GM18502 (cell line): ENCODE measurements around the gene SPART.
A peak's percentile ranks its signal among the peaks of the same experiment; 100 is the strongest.
"Not testable (repeated sequence)": the region's sequence is repeated elsewhere in the genome, so short reads cannot be mapped to it uniquely, and the experiment has no call there.

Source experiments
- ATAC-seq: cut with Tn5 transposase; IDR thresholded peaks from one replicate; pipeline ENCODE4 v1.9.1; 2021; ENCODE audit warnings: mild to moderate bottlenecking; ENCODE audit not compliant: unreplicated experiment, poor library complexity

The SPART gene

GRCh38 chr13:36354842-36355623, 8.8 kb upstream of the SPART start:
- no peak for ATAC-seq

- no peak for ATAC-seq
Observed at GRCh38 chr13:36353001-36353400, 6.8 kb upstream of the SPART start.

GRCh38 chr13:36352350-36352749, 6.2 kb upstream of the SPART start:
- ATAC-seq: no peak

GRCh38 chr13:36347531-36348210, 1.5 kb upstream of the SPART start:
- ATAC-seq: no peak

- peak; percentile 30 for ATAC-seq
Observed at GRCh38 chr13:36345438-36346221, 564 bp downstream of the SPART start.

GRCh38 chr13:36344886-36345437, 1.2 kb downstream of the SPART start:
- ATAC-seq: no peak

- ATAC-seq: no peak
Observed at GRCh38 chr13:36344173-36344572, 2.0 kb downstream of the SPART start.

- ATAC-seq: no peak
Observed at GRCh38 chr13:36343766-36344165, 2.4 kb downstream of the SPART start.

- no peak for ATAC-seq
Observed at GRCh38 chr13:36342715-36343114, 3.5 kb downstream of the SPART start.

GRCh38 chr13:36341718-36342117, 4.5 kb downstream of the SPART start:
- ATAC-seq: no peak

- ATAC-seq: no peak
Observed at GRCh38 chr13:36339600-36340155, 6.5 kb downstream of the SPART start.

GRCh38 chr13:36337938-36338641, 8.1 kb downstream of the SPART start:
- no peak for ATAC-seq

GRCh38 chr13:36332986-36333385, 13.2 kb downstream of the SPART start:
- ATAC-seq: no peak

GRCh38 chr13:36332255-36332654, 13.9 kb downstream of the SPART start:
- ATAC-seq: not testable (repeated sequence)

GRCh38 chr13:36331280-36331679, 14.9 kb downstream of the SPART start:
- ATAC-seq: no peak

GRCh38 chr13:36329361-36329760, 16.8 kb downstream of the SPART start:
- no peak for ATAC-seq

- ATAC-seq: no peak
Observed at GRCh38 chr13:36328821-36329220, 17.4 kb downstream of the SPART start.

- ATAC-seq: no peak
Observed at GRCh38 chr13:36325912-36326311, 20.3 kb downstream of the SPART start.

- ATAC-seq: not testable (repeated sequence)
Observed at GRCh38 chr13:36324881-36325280, 21.3 kb downstream of the SPART start.
